HG02623 (cell line): ENCODE results near the gene KCNMA1.

ENCODE experiments used
- ATAC-seq: cut with Tn5 transposase; IDR thresholded peaks from one replicate; pipeline ENCODE4 v1.9.1; 2021; ENCODE audit warnings: moderate library complexity; ENCODE audit not compliant: unreplicated experiment

KCNMA1 gene

GRCh38 chr10:77635402-77636227 lies 2.0 kb downstream of the KCNMA1 start:
- ATAC-seq, result no peak

- ATAC-seq, result no peak
Observed at GRCh38 chr10:77634939-77635338, 2.7 kb downstream of the KCNMA1 start.

- ATAC-seq, result no peak
Observed at GRCh38 chr10:77633376-77633775, 4.2 kb downstream of the KCNMA1 start.

GRCh38 chr10:77631241-77631640 lies 6.4 kb downstream of the KCNMA1 start:
- ATAC-seq, result no peak

GRCh38 chr10:77630507-77630848 lies 7.1 kb downstream of the KCNMA1 start:
- ATAC-seq, result no peak

- no peak for ATAC-seq
Observed at GRCh38 chr10:77629775-77630506, 7.7 kb downstream of the KCNMA1 start.

- no peak for ATAC-seq
Observed at GRCh38 chr10:77628906-77629730, 8.5 kb downstream of the KCNMA1 start.

- no peak for ATAC-seq
Observed at GRCh38 chr10:77626266-77626935, 11.2 kb downstream of the KCNMA1 start.

GRCh38 chr10:77625379-77625778 lies 12.2 kb downstream of the KCNMA1 start:
- no peak for ATAC-seq

- no peak for ATAC-seq
Observed at GRCh38 chr10:77622889-77623291, 14.7 kb downstream of the KCNMA1 start.

GRCh38 chr10:77620731-77621130 lies 16.9 kb downstream of the KCNMA1 start:
- no peak for ATAC-seq

- ATAC-seq, result no peak
Observed at GRCh38 chr10:77619964-77620703, 17.5 kb downstream of the KCNMA1 start.

- ATAC-seq, result no peak
Observed at GRCh38 chr10:77618117-77618516, 19.5 kb downstream of the KCNMA1 start.

- no peak for ATAC-seq
Observed at GRCh38 chr10:77616766-77617165, 20.8 kb downstream of the KCNMA1 start.

GRCh38 chr10:77614778-77615625 lies 22.6 kb downstream of the KCNMA1 start:
- no peak for ATAC-seq

- no peak for ATAC-seq
Observed at GRCh38 chr10:77613476-77614130, 24.0 kb downstream of the KCNMA1 start.

- no peak for ATAC-seq
Observed at GRCh38 chr10:77611670-77612069, 25.9 kb downstream of the KCNMA1 start.

GRCh38 chr10:77611221-77611620 lies 26.4 kb downstream of the KCNMA1 start:
- ATAC-seq, result no peak

- no peak for ATAC-seq
Observed at GRCh38 chr10:77609781-77610272, 27.8 kb downstream of the KCNMA1 start.
